GM12878 (cell line): ENCODE results near the gene SNX8. TPM values are rescaled to one million over a fixed set of nuclear protein-coding genes. Genes with fewer than 3 reads are reported as not detected.
A peak's percentile ranks its signal among the peaks of the same experiment; 100 is the strongest.

Experiments used
- ASH2L ChIP-seq: fragments of 300-600, 200-600 bp; sonication (generic); IDR thresholded peaks from 2 replicates; pipeline ENCODE4 v1.6.1; 2017; ENCODE audit warnings: low read depth, mild to moderate bottlenecking, borderline replicate concordance
- ATF7 ChIP-seq: fragments of 450-650 bp; IDR thresholded peaks from 2 replicates; pipeline ENCODE4 v1.6.1; 2016; ENCODE audit warnings: low read depth, mild to moderate bottlenecking
- BACH1 ChIP-seq: fragments of 450-650 bp; IDR thresholded peaks from 2 replicates; pipeline ENCODE4 v1.6.1; 2017; ENCODE audit warnings: mild to moderate bottlenecking, borderline replicate concordance
- CBX3 ChIP-seq: fragments of 200-600 bp; sonication (generic); IDR thresholded peaks from 2 replicates; pipeline ENCODE4 v1.6.1; 2016; ENCODE audit warnings: low read depth, borderline replicate concordance
- ETV6 ChIP-seq, 2 experiments: fragments of 450-650 bp in 1 of 2; IDR thresholded peaks in 1 of 2; conservative IDR thresholded peaks in 1 of 2; 2 replicates each; pipeline ENCODE4 v1.6.1; 2014; ENCODE audit warnings: antibody characterized with exemption in 1 of 2, borderline replicate concordance in 1 of 2, low read depth in 1 of 2, mild to moderate bottlenecking in 1 of 2, moderate library complexity in 1 of 2
- HDAC2 ChIP-seq: fragments of 200-600 bp; sonication (generic); IDR thresholded peaks from 2 replicates; pipeline ENCODE4 v1.6.1; 2017
- HDAC6 ChIP-seq: fragments of 200-600 bp; sonication (generic); IDR thresholded peaks from one replicate; pipeline ENCODE4 v1.8.0; 2017; ENCODE audit warnings: antibody characterized with exemption; ENCODE audit not compliant: unreplicated experiment
- KDM1A ChIP-seq: fragments of 200-600 bp; sonication (generic); IDR thresholded peaks from 2 replicates; pipeline ENCODE4 v1.6.1; 2016; ENCODE audit warnings: borderline replicate concordance
- NBN ChIP-seq: fragments of 450-650 bp; IDR thresholded peaks from 2 replicates; pipeline ENCODE4 v1.6.1; 2016
- NFIC ChIP-seq: IDR thresholded peaks from 2 replicates; pipeline ENCODE4 v1.6.1; 2012; ENCODE audit warnings: low read depth, mild to moderate bottlenecking, inconsistent platforms, low read length, moderate library complexity
- NFYB ChIP-seq: IDR thresholded peaks from 2 replicates; pipeline ENCODE4 v1.6.1; 2011; ENCODE audit warnings: low read depth, mild to moderate bottlenecking, low read length, improper control_type of control experiment, moderate library complexity; ENCODE audit not compliant: insufficient read depth
- NR2C1 ChIP-seq: fragments of 450-650 bp; IDR thresholded peaks from 2 replicates; pipeline ENCODE4 v1.6.1; 2017; ENCODE audit warnings: antibody characterized with exemption, mild to moderate bottlenecking, moderate library complexity
- PAX8 ChIP-seq: fragments of 450-650 bp; IDR thresholded peaks from 2 replicates; pipeline ENCODE4 v1.6.1; 2017; ENCODE audit warnings: mild to moderate bottlenecking, moderate library complexity
- RAD51 ChIP-seq: fragments of 450-650 bp; IDR thresholded peaks from 2 replicates; pipeline ENCODE4 v1.6.1; 2016; ENCODE audit warnings: moderate library complexity, mild to moderate bottlenecking, inconsistent platforms
- RB1 ChIP-seq: fragments of 450-650 bp; formaldehyde crosslinking; IDR thresholded peaks from 2 replicates; pipeline ENCODE4 v1.6.1; 2017; ENCODE audit warnings: mild to moderate bottlenecking, borderline replicate concordance
- RFX5 ChIP-seq: IDR thresholded peaks from 2 replicates; pipeline ENCODE4 v1.6.1; 2011; ENCODE audit warnings: low read depth, low read length, improper control_type of control experiment
- SPI1 ChIP-seq: IDR thresholded peaks from 2 replicates; pipeline ENCODE4 v1.6.1; 2011; ENCODE audit warnings: low read depth, mild to moderate bottlenecking, low read length, moderate library complexity, borderline replicate concordance; ENCODE audit not compliant: insufficient read depth
- SRF ChIP-seq, 2 experiments: IDR thresholded peaks; 2 replicates each; pipeline ENCODE4 v1.6.1; 2011; ENCODE audit warnings: low read depth in 2 of 2, low read length in 2 of 2, mild to moderate bottlenecking in 1 of 2, moderate library complexity in 1 of 2
- STAT1 ChIP-seq: fragments of 450-650 bp; conservative IDR thresholded peaks from 2 replicates; pipeline ENCODE4 v1.6.1; 2014; ENCODE audit warnings: antibody characterized with exemption, mild to moderate bottlenecking
- SUPT20H ChIP-seq: IDR thresholded peaks from 2 replicates; pipeline ENCODE4 v1.6.1; 2011; ENCODE audit warnings: low read depth, mild to moderate bottlenecking, low read length, moderate library complexity, borderline replicate concordance; ENCODE audit not compliant: control insufficient read depth
- TCF3 ChIP-seq: IDR thresholded peaks from 2 replicates; pipeline ENCODE4 v1.6.1; 2012; ENCODE audit warnings: low read depth, mild to moderate bottlenecking, low read length, borderline replicate concordance; ENCODE audit not compliant: insufficient read depth
- ZNF207 ChIP-seq: fragments of 450-650 bp; IDR thresholded peaks from 2 replicates; pipeline ENCODE4 v1.6.1; 2014; ENCODE audit warnings: antibody characterized with exemption, mild to moderate bottlenecking, borderline replicate concordance
- ZSCAN29 ChIP-seq: fragments of 450-650 bp; IDR thresholded peaks from 2 replicates; pipeline ENCODE4 v1.6.1; 2017; ENCODE audit warnings: mild to moderate bottlenecking, moderate library complexity
- polyA plus RNA-seq, 11 experiments: library from polyadenylated mRNA; depleted of rRNA in 4 of 11; unstranded in 6 of 11; stranded (reverse) in 5 of 11; fragments of >200 nt; fragmentation: Nextera tagmentation in 4 of 11; fragmentation: Illumina TruSeq in 1 of 11; extraction: Ambion mirVana in 4 of 11; extraction: Trizol in 1 of 11; gene quantifications; 1 replicate in 1 of 11; 2 replicates in 10 of 11; pipeline versions ENCODE4 v1.2.1 to v1.2.3, GENCODE V29; 2011 to 2016; ENCODE audit warnings: inconsistent platforms in 2 of 11, missing spikeins in 2 of 11, low read depth in 1 of 11
- total RNA-seq, 4 experiments: library from RNA; depleted of rRNA in 3 of 4; stranded (reverse); fragments of >200 nt in 3 of 4; fragmentation: Illumina TruSeq in 1 of 4; extraction: Trizol in 1 of 4; gene quantifications; 2 replicates each; pipeline versions ENCODE4 v1.2.1 to v1.2.3, GENCODE V29; 2013 to 2021
- TF ChIP-seq, protein P1 (sequence below): fragments of 450-650 bp; IDR thresholded peaks from 2 replicates; pipeline ENCODE4 v1.6.1; 2018; ENCODE audit warnings: borderline replicate concordance, mild to moderate bottlenecking; ENCODE audit not compliant: partially characterized antibody
- TF ChIP-seq, protein P2 (sequence below): IDR thresholded peaks from 2 replicates; pipeline ENCODE4 v1.6.1; 2012; ENCODE audit warnings: low read depth, low read length, improper control_type of control experiment
- TF ChIP-seq, protein P3 (sequence below): IDR thresholded peaks from 2 replicates; pipeline ENCODE4 v1.6.1; 2011; ENCODE audit warnings: mild to moderate bottlenecking, low read depth, low read length, moderate library complexity; ENCODE audit not compliant: insufficient replicate concordance
- TF ChIP-seq, protein P4 (sequence below): IDR thresholded peaks from 2 replicates; pipeline ENCODE4 v1.6.1; 2011; ENCODE audit warnings: low read depth, low read length, improper control_type of control experiment, borderline replicate concordance

SNX8 gene
- total and polyA plus RNA-seq, 10 of the 15 experiments (the other 5 are each of a cell fraction or from before 2014, with no cell fraction given) = 6.4 to 210 (median 97.6) TPM

DNA sequence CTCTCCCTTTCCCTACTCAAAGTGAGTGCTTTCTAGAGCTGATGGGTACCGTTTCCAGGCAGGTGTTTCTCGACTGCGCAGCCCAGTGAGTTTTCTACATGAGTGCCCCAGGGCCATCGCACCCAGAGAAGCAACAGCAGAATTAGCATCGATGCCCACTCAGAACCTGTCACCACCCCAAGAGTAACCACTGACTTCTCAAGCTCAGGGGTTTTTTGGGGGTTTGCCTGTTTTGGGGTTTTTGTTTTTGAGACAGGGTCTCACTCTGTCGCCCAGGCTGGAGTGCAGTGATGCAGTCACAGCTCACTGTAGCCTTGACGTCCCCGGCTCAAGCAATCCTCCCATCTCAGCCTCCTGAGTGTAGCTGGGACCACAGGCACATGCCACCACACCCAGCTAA, 25.7 kb downstream of the SNX8 start (continued):
- 0 out of 4 replicates have a peak, but pooled peaks of 1 of the 2 experiments have one; percentile 40 for TF ChIP-seq ETV6 (conservative IDR thresholded peaks at IDR 0.05 in 1 of 2, IDR thresholded peaks at IDR 0.05 in 1 of 2; ENCODE audit: borderline replicate concordance in 1 of 2, low read depth in 1 of 2)
- TF ChIP-seq SPI1 = no peak
- TF ChIP-seq NBN = no peak
- no peak for TF ChIP-seq ZSCAN29
- TF ChIP-seq, protein P1, sequence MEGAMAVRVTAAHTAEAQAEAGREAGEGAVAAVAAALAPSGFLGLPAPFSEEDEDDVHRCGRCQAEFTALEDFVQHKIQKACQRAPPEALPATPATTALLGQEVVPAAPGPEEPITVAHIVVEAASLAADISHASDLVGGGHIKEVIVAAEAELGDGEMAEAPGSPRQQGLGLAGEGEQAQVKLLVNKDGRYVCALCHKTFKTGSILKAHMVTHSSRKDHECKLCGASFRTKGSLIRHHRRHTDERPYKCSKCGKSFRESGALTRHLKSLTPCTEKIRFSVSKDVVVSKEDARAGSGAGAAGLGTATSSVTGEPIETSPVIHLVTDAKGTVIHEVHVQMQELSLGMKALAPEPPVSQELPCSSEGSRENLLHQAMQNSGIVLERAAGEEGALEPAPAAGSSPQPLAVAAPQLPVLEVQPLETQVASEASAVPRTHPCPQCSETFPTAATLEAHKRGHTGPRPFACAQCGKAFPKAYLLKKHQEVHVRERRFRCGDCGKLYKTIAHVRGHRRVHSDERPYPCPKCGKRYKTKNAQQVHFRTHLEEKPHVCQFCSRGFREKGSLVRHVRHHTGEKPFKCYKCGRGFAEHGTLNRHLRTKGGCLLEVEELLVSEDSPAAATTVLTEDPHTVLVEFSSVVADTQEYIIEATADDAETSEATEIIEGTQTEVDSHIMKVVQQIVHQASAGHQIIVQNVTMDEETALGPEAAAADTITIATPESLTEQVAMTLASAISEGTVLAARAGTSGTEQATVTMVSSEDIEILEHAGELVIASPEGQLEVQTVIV = no peak
- TF ChIP-seq RAD51 = no peak
- TF ChIP-seq RFX5 = no peak
- no peak for TF ChIP-seq BACH1
- no peak for TF ChIP-seq NFIC
- no peak for TF ChIP-seq SRF (IDR thresholded peaks at IDR 0.05; ENCODE audit: low read depth in 2 of 2, low read length in 2 of 2)
- TF ChIP-seq, protein P2, sequence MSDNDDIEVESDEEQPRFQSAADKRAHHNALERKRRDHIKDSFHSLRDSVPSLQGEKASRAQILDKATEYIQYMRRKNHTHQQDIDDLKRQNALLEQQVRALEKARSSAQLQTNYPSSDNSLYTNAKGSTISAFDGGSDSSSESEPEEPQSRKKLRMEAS = no peak
- no peak for TF ChIP-seq CBX3
- TF ChIP-seq ATF7 = 0 out of 2 replicates have a peak, but pooled peaks have one; percentile 28
- TF ChIP-seq HDAC2 = no peak
- TF ChIP-seq NR2C1 = no peak
- no peak for TF ChIP-seq TCF3
- TF ChIP-seq SUPT20H = no peak
- no peak for TF ChIP-seq ZNF207
- no peak for TF ChIP-seq STAT1
- no peak for TF ChIP-seq KDM1A
- TF ChIP-seq, protein P3, sequence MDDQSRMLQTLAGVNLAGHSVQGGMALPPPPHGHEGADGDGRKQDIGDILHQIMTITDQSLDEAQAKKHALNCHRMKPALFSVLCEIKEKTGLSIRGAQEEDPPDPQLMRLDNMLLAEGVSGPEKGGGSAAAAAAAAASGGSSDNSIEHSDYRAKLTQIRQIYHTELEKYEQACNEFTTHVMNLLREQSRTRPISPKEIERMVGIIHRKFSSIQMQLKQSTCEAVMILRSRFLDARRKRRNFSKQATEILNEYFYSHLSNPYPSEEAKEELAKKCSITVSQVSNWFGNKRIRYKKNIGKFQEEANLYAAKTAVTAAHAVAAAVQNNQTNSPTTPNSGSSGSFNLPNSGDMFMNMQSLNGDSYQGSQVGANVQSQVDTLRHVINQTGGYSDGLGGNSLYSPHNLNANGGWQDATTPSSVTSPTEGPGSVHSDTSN = no peak
- TF ChIP-seq HDAC6 = no peak
- TF ChIP-seq, protein P4, sequence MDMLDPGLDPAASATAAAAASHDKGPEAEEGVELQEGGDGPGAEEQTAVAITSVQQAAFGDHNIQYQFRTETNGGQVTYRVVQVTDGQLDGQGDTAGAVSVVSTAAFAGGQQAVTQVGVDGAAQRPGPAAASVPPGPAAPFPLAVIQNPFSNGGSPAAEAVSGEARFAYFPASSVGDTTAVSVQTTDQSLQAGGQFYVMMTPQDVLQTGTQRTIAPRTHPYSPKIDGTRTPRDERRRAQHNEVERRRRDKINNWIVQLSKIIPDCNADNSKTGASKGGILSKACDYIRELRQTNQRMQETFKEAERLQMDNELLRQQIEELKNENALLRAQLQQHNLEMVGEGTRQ = no peak
- no peak for TF ChIP-seq ASH2L
- TF ChIP-seq PAX8 = no peak
- no peak for TF ChIP-seq NFYB
- no peak for TF ChIP-seq RB1
